ENCODE data around the gene TMEM170A.
A peak's percentile ranks its signal among the peaks of the same experiment; 100 is the strongest.
"Not testable (repeated sequence)": the region's sequence is repeated elsewhere in the genome, so short reads cannot be mapped to it uniquely, and the experiment has no call there.

The TMEM170A gene

DNA sequence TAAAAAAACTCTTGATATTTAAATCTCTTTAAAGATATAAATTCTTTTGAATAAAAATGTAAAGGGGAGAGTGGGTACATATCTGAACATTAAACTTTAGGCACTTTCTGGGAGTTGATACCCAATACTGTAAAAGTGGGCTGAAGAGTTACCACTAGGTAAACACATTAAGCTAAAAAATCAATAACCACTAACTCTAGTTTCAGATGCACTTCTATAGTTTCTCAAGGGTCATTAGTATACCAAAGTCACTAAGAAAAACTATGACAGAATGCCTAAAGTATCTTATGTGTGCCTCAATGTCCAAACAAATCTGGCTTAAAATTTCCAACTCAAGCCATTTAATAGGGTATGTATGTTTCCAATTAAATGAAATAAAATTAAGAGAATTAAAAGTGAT lies 18.1 kb downstream of the TMEM170A start:
- DNase-seq, result no peak

DNA sequence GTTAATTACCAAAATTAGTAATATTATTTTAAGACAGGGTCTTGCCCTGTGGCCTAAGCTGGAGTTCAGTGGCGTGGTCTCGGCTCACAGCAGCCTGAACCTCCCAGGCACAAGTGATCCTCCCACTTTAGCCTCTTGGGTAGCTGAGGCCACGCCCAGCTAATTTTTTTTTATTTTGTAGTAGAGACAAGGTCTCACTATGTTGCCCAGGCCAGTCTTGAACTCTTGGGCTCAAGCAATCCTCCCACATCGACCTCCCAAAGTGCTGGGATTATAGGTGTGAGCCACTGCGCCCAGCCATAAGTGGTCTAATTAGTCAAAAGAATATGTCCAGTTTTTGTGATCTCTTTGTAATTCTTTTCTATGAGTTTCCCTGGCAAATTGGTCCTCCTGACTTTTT lies 19.2 kb downstream of the TMEM170A start:
- DNase-seq, result no peak

DNA sequence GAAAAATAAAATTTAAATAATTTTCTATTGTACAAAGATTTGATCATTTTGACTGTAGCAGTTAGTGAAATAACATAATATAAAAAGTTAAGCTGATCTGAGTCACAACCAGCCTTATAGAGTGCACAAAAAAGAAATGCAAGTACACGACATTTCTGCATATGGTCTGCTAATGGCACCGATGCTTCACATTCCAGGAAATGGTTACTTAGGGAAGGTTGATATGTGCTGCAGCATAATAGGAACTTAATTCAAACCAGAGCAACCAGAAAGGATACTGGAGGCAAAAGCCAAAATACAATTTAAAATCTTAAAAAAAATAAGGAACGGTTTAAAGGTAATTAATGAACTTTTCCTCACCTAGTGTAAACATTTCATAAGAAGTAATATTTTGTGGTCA lies 21.2 kb downstream of the TMEM170A start:
- no peak for DNase-seq

DNA sequence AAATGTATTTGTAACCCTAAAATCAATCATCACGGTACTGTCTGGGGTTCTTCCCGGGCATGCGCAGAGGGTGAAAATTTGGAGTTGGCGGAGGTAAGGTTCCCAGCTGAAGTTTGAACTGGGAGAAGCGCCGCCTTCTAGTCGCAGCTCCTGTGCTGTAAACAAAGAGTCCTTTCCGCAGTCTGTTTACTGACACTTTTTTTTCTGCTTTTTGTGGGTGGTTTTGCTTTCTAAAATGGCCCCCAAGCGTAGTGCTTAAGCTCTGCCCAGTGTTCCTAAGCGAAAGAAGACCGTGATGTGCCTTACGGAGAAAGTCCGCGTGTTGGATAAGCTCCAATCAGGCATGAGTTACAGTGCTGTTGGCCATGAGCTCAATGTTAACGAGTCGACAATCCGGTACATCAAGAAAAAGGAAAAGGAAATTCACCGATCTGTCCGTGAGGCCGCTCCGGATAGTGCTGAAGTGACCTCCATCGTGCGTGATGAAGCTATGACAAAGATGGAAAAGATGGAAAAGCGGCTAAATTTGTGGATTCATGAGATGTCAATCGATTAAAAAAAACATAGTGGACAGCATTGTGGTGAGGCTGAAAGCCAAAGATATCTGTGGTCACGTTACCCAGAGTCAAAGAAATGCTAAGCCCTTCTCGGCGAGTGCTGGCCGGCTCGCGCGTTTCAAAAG lies 30.6 kb downstream of the TMEM170A start:
- DNase-seq, result peak; percentile 65 to 94

DNA sequence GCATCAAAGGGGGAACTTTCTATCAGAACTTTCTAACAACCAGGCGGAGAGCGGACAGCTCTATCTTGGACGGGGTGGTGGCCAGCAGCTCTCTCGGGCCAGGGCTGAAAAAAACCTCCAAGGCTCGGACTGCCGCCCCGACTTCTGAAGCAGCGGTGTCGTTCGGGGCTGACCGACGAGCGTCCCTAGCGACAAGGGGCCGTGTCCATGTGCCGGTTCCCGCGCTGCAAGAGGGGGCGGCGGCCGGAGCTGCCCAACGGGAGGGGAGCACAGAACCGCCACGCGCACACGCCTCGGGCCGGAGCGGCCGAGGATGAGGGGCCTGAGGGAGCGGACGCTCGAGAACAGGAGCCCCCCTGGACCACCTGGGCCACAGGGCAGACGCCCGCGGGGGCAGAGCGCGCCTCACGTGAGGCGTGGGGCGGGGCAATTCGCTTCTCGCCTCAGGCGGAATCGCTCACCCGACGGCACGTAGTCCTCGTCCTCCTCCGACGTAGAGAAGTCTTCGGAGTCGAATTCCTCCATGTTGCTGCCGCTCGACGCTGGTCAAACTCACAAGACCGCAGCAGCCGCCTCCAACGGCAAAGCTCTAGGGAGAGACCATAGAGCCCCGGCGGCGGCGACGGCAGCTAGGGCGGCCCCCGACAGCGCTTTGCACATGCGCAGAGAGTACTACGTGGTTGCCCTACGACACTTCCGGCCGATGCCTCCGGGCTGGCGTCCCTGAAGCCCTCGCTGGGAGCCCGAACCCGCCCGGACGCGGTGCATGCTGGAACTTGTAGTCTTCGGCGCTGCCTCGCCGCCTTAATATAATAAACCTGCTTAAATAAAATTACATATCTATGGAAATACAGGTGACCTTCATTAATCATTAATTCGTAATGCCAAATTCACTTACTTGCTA lies 31.4 kb downstream of the TMEM170A start, which contains the start of gene CFDP1:
Gene CFDP1, minus strand, starts transcription at position 676 of the 904 bp plus-strand sequence. Its CDS starts 151 bp downstream, at position 525.
- DNase-seq, result peak; percentile 77 to 94

DNA sequence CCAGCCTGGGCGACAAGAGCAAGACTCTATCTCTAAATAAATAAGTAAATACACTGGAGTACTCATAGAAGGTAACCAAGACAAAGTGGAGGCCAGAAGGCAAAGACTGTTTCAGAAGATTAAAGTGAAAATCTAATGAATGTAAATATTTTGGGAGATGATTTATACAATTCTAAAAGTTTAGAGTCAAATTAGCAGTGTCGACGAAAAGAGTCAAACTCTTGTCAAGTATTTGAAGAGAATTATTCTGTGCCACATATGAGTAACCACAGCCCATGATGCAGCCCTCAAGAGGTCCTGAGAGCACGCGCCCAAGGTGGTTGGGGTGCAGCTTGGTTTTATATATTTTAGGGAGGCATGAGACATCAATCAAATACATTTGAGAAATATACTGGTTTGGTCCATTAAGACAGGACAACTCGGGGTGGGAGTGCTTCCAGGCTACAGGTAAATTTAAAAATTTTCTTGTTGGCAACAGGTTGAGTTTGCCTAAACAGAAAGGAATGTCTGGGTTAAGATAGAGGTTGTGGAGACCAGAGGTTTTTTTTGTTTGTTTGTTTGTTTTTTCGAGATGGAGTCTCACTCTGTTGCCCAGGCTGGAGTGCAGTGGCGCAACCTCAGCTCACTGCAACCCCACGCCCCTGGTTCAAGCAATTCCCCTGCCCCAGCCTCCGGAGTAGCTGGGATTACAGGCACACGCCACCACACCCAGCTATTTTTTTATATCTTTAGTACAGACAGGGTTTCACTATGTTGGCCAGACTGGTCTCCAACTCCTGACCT lies 34.7 kb downstream of the TMEM170A start:
- DNase-seq, result no peak

DNA sequence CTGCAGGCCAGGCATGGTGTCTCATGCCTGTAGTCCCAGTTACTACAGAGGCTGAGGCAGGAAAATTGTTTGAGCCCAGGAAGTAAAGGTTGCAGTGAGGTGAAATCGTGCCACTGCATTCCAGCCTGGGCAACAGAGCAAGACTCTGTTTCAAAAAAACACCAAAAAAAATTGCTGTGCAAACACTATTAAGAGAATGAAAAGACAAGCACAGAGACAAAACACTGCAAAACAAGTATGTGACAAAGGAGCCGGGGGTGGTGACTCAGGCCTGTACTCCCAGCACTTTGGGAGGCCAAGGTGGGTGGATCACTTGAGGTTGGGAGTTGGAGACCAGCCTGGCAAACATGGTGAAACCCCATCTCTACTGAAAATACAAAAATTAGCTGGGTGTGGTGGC lies 38.0 kb downstream of the TMEM170A start:
- not testable (repeated sequence) for DNase-seq

DNA sequence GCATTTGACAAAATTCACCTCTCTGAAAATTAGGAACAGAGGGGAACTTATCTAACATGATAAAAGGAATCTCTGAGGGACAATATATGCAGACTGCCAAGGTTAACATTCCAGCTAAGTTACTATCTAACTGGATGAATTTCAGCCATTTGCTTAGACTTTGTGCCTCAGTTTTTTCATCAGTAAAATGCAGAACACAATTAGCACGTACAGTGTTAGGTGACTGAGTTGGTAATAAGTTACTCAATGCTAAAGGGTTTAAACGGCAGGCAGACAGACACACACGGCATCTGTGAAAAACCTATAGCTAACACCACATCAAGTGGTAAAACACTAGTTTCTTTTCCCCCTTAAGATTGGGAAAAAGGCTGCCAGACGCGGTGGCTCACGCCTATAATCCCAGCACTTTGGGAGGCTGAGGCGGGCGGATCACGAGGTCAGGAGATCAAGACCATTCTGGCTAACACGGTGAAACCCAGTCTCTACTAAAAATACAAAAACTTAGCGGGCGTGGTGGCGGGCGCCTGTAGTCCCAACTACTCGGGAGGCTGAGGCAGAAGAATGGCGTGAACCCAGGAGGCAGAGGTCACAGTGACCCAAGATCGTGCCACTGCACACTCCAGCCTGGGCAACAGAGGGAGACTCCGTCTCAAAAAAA lies 40.3 kb downstream of the TMEM170A start:
- DNase-seq, result not testable (repeated sequence)

DNA sequence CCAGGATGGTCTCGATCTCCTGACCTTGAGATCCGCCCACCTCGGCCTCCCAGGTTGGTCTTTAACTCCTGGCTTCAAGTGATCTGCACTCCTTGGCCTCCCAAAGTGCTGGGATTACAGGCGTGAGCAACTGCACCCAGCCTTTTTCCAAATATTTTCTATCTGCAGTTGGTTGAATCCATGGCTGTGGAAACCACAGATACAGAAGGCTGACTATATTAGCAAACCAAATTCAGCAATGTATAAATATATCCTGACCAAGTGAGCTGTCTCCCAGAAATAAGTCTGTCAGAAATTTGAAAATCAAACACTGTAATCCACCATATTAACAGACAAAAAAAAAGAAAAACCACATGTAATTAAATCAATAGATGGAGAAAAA lies 40.8 kb downstream of the TMEM170A start:
- DNase-seq, result no peak

DNA sequence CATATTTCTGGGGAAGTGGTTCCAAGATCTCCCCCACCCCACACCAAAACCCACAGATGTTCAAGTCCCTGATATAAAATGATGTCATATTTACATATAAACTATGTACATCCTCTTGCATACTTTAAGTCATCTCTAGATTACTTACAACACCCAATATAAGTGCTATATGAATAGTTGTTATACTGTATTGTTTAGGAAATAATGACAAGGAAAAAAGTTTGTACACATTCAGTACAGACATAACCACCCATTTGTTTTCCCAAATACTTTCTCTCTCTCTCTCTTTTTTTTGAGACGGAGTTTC lies 42.7 kb downstream of the TMEM170A start:
- no peak for DNase-seq

DNA sequence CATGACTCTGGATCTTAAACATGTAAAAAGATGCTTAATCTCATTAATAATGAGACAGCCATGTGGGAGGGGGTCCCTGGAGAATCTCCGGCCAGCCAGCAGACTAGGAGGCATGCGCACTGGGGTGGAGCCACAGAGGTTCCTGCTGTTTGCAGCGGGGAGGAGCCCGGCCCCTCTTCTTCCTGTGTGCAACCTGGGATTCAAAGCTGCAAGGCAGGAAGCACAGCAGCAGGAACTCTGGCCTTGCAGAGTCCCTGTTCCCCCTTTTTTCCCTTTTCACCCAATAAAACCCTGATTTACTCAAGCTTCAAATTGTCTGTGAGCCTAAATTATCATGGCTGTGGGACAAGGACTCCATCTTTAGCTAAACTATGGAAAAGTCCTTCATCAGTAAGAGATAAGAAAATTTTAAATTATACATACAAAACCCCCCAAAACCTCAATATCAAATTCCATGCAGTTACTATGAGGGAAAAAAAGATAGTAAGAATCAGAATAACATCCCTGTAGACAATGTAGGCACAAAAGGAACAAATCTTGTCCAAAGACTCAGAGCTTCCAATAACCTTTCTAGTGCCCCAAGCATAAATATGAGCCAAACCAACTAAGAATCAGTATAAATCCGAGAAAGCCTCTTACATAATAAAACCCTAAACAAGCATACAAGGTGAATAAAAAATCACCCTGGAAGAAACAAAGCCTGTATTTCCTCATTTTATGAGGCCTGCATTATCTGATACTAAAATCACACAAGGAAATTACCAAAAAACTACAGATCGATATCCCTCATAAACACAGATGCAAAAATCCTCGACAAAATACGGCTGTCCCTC lies 43.3 kb downstream of the TMEM170A start:
- DNase-seq, result no peak

DNA sequence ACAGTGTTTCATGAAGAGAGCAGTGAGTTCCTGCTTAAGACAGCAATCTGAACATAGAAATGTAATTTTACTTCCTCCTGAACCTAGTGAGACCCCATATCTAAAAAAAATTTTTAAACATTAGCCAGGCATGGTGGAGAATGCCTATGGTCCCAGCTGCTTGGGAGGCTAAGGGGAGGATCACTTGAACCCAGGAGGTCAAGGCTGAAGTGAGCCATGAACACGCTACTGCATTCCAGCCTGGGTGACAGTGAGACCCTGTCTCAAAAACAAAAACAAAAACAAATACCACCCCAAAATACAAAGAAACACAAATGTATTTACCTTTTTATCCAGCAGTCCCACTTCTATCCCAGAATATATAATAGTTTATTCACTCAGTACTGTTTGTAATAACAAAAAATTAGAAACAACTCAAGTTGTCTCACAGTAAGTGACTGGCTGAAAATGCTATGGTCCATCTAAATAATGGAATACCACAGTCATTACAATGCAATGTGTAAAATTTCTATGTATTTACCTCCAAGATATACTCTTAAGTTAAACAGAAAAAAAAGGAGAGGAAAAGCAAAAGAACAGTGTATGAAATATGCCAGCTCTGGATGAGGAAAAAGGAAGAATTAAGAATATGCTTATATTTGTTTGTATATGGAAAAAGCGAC lies 47.5 kb downstream of the TMEM170A start:
- no peak for DNase-seq

DNA sequence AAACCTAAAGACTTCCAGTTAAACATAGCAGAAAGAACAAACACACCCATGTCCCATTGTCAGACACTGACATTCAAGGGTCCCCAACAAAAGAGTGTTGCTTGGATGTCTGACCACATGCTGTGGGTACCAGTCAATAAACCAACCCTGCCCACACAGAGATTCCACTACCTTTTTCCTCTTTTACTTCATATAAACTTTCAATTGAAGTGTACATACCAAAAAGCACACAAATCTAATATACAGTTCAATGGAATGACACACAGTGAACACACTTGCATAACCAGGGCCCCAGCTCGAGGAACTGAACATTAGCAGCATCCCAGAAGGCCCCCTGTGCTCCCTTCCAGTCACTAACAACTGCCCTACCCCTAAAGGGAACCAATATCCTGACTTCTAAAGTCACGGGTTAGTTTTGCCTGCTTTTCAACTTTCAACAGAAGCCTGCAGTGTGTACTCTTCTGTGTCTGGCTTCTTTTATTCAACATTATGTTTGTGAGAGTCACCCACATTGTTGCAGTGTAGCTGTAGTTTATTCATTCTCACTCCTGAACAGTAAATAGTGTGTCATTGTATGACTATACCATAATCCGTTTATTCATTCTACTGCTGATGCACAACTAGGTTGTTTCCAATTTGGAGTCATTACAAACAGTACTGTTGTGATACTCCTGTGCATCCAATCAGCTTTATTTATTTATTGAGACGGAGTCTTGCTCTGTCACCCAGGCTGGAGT lies 49.2 kb downstream of the TMEM170A start:
- no peak for DNase-seq

DNA sequence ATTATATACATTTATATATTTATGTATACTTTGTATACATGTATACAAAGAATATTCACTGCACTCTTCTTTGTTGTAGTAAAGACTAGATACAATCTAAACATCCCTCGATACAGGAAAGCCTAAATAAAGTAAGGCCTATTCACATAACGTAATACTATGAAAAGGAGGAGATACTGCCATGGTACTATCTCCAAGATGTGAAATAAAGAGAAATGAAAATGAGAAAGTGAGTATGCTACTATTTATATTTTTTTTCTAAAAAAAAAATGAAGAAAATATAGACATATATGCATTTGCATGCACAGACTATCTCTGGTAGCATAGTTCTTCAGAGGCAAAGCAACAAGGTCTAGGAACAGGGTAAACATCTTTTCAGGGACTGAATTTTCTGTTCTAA lies 50.5 kb downstream of the TMEM170A start:
- DNase-seq, result no peak

DNA sequence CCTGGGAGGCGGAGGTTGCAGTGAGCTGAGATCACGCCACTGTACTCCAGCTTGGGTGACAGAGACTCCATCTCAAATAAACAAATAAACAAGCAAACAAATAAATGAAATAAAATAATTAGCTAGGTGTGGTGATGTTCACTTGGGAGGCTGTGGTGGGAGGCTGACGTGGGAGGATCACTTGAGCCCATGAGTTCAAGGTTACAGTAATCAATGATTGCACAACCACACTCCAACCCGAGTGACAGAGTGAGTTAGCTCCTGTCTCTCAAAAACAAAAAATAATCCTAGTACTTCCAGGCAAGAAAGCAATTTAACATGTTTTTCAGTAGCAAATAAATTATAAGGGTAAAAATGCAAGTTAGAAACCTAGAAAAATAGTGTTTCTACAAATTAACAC lies 57.5 kb downstream of the TMEM170A start:
- DNase-seq, result no peak

DNA sequence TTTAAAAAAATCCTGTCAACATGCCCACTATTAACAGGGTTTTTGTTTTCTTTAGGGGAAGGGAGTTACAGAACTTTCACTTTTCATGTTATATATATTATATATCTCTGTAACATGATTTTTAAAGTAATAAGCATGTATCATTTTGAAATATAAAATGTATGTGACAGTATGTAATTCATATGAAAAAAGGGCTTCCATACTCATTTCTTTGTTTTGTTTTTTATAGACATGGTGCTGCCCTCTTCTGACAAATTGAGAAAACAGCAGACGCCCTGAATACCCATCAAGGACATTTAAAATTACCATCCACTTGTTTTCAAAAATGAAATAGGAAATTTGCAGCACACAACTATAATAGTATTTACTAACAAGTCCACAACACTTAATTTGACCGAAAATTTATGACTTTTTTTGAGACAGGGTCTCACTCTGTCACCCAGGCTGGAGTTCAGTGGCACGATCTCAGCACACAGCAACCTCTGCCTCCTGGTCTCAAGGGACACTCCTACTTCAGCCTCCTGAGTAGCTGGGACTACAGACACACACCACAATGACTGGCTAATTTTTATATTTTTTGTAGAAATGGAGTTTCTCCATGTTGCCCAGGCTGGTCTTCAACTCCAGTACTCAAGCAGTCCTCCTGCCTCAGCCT lies 61.5 kb downstream of the TMEM170A start:
- DNase-seq, result peak in 1 of 2 experiments; percentile 64

DNA sequence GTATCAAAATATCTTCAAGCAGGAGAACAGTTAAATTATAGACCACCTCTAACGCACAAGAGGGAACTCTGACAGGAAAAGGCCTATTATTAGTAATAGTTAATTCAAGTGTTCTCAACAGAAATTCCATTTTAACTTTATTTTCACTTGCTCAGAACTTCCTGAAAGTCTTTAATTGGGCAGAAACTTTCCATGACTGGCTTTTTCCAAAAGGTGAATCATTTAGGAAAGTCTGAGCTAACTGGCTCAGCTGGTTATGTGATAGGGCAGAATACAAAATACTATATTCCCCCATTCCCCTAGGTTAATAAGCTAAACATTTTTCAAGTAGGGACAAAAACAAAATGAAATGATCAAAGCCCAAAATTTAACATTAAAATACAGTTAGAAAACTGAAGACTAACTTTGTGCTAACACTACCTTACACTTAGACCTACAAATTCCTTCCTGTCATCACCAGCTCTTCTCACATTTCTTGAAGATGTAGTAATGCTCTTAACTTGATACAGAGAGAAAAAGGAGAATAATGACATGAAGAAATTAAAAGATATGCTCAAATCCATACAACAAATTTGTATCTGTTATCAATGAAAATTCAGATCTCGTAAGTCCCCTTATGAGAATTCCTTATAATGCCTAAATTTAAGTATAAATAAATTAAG lies 62.2 kb downstream of the TMEM170A start:
- DNase-seq, result no peak

DNA sequence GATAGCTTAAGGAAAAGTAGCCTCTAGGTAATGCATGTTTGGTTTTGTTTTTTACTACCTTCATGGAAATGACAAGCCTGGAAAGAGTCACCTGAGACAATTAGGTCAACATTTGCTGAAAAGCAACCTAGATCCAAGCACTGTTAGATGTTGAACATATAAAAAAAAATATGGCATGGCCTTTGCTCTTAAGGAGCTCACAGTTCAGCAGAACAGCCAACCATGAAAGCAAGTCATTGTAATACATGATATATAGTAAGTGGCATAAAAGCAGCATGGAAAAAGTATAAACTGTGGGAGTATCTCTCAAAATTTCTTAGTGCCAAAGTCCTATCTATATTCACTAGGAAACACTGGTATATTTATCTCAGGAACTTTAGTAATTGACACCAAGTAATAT lies 62.8 kb downstream of the TMEM170A start:
- DNase-seq, result no peak

DNA sequence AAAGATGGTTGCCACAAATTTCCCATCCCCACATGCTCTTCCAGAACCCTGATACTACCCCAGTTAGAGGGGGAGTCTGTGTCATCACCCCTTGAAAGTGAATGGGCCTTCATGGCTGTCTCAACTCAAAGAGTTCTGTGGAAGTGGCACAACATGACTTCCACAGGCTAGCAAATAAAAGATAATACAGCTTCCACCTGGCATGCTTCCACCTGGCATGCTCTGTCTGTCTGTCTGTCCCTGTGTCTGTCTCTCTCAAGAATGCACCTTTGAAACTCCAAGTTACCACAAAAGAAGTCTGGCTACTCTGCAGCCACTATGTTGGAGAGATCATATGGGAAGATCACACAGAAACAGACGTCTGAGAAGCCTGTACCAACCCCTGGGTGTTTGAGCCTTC lies 66.2 kb downstream of the TMEM170A start:
- no peak for DNase-seq

DNA sequence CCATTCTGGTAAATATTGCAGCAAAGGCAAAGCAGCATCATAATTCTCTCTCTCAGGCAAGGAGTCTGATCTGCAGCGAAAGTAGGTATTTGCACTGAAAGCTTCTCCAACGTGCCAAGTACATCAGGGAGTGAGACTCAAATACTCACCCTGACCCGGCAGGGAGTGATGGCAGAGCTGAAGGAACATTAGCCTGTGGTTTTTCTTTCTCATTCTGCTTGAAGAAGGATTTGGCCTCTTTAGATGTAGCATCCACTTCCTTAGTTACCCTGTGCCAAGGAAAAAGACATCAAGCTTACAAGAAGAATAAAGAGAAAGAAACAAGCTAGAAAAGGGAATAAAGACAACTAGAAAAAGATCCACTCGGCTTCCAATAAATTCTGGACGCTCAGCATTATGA lies 69.5 kb downstream of the TMEM170A start:
- DNase-seq, result no peak
